Measurements from ENCODE around the gene EIF4EBP2.

EIF4EBP2 gene

DNA sequence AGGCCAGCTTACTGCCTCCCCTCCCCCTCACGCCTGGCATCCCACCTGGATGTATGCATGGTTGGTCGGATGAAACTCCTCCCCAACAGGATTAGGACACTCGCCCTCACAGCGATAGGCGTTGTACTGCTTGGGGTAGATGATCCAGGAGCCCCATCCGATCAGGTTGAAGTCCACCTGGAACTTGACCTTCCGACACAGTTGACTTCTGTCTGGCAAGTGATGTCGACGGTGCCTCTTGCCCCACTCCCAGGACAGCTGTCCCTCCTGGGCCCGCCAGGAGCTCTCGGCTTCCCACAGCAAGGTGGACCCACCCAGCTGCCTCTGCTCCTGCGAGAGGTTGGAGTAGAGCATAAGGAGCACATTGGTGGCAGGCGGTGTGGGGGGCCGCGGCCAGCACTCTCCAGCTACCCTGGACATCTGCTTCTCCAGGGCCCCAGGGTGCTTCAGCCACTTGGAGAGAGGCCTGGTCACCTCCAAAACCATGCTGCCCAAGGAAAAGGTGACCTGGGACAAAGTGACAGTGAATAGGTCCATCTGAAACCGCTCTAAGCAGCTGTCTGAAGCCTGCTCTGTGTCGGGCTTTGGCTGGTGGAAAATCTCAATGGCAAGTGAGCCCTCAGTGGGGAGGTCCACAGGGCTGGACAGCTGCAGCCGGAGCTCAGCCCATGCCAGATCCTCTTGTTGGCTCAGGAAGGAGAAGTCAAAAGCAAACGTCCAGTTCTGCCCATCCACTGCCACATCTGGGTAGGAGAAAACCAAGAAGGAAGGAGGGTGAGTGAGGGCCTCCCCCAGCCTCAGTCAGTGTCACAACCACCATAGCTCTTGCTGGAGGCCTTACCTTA is 31.5 kb downstream of the EIF4EBP2 start:
- Histone ChIP-seq H3K4me3 (ENCODE audit: low read depth, low read length) (no peak overlapping the region), H3K27me3 (ENCODE audit: insufficient read depth, low read depth, severe bottlenecking) (no peaks in the 10 kb centered on the region), H3K27ac (no peak overlapping the region), H3K36me3 (peaks cover 5% of the 10 kb centered on the region), H3K9me3 (ENCODE audit: severe bottlenecking) (no peaks in the 10 kb centered on the region)
- DNase-seq = no peak
- TF ChIP-seq, protein P1, sequence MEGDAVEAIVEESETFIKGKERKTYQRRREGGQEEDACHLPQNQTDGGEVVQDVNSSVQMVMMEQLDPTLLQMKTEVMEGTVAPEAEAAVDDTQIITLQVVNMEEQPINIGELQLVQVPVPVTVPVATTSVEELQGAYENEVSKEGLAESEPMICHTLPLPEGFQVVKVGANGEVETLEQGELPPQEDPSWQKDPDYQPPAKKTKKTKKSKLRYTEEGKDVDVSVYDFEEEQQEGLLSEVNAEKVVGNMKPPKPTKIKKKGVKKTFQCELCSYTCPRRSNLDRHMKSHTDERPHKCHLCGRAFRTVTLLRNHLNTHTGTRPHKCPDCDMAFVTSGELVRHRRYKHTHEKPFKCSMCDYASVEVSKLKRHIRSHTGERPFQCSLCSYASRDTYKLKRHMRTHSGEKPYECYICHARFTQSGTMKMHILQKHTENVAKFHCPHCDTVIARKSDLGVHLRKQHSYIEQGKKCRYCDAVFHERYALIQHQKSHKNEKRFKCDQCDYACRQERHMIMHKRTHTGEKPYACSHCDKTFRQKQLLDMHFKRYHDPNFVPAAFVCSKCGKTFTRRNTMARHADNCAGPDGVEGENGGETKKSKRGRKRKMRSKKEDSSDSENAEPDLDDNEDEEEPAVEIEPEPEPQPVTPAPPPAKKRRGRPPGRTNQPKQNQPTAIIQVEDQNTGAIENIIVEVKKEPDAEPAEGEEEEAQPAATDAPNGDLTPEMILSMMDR (IDR thresholded peaks at IDR 0.05; ENCODE audit: low read depth, low read length) = no peak

DNA sequence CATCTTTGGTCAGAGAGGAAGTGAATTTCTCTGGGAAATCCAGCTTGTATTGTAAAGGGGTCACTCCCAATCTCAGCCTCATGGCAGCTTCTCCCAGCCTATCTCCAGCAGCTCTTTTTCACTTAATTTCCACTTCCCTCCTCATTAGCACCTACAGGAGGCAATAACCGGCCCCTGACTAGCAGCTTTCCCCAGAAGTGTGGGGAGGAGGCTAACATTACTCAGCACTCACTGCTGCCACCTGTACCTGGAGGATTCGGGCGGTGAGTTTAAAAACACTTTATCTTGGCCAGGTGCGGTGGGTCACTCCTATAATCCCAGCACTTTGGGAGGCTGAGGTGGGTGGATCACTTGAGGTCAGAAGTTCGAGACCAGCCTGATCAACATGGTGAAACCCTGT is 33.8 kb downstream of the EIF4EBP2 start:
- no peak for DNase-seq
- Histone ChIP-seq H3K9me3 (ENCODE audit: severe bottlenecking) (peaks cover 10% of the 10 kb centered on the region), H3K36me3 (peaks cover 2% of the 10 kb centered on the region; the same call in 1 of the 2 replicates), H3K4me3 (ENCODE audit: low read depth, low read length) (no peak overlapping the region), H3K27ac (no peak overlapping the region), H3K27me3 (ENCODE audit: insufficient read depth, low read depth, severe bottlenecking) (no peaks in the 10 kb centered on the region)
- TF ChIP-seq, protein P1 (IDR thresholded peaks at IDR 0.05; ENCODE audit: low read depth, low read length) = no peak

DNA sequence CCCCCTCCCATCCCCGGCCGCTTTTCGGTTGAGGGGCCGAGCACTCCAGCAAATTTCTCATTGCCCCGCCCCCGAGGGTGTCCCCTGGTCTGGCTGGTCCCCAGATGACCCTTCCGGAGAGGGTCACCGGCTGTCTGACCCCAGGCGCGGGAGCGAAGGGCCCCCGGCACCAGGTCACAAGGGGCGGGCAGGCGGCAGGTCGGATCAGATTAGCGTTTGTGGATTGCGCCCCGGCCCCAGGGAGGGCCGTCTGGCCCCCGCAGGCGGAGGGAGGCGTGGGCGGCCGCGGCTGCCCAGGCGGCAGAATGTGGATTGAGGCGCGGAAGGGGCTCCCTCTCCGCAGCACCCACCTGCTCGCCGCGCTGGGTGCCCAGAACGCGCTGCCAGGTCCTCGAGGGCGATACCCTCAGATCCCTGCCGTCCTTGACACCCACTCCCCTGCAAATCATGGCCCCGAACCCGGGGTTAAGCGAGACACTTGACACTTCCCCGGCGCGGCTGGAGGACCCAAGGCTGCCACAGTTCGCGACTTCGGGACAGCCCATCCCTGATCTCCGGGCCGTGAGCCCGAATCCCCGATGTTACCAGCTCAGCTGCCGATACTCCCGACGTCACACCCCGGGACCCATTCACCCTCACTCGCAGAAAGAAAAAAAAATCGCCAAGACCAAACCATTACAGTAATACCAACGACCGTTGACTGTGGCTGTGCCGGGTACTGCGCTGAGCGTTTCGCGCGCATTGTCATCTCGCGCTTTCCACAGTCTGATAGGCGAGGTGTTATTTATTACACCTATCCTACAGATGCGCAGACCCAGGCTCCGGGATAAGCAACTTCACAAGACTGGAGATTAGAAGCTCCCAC is 36.6 kb downstream of the EIF4EBP2 start:
- DNase-seq = no peak
- TF ChIP-seq, protein P1 (IDR thresholded peaks at IDR 0.05; ENCODE audit: low read depth, low read length) = no peak
- H3K9me3 ChIP-seq (ENCODE audit: severe bottlenecking) = peaks cover 10% of the 10 kb centered on the region
- no peak overlapping the region for H3K27ac ChIP-seq
- H3K4me3 ChIP-seq (ENCODE audit: low read depth, low read length) = no peak overlapping the region
- no peaks in the 10 kb centered on the region; the same call in 1 of the 2 replicates for H3K36me3 ChIP-seq
- H3K27me3 ChIP-seq (ENCODE audit: insufficient read depth, low read depth, severe bottlenecking) = no peaks in the 10 kb centered on the region

DNA sequence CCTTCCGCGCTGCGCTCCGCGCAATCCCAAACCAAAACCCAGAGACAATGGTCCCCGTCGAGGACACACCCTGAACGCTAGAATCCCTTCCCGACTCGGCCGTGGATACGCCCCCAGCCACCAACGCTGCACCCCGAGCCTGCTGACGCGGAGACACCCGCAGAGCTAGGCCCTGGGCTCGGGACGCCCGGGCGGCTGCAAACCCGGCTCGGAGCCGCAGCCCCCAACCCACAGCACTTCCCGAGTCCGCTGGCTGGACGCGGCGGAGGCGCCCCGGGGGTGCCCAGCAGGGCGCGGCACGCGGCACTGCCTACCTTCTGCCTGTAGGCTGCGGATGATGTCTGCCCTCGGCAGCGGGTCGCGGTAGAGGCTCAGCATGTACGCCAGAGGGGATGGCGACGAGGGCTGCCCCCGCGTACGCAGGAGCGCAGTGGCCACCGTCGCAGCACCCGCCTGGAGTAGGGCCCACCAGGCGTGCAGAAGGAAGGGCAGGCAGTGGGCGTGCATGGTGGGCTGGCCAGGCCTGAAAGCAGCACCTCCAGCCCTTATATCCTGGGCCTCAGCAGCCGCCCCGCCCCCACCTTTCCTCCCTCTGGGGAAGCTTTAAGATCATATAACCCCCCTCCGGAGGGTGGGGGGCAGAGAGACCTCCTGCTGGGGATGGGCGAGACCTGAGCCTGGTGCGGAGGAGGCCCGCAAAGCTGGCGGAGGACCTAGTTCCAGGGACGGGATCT is 37.4 kb downstream of the EIF4EBP2 start, which contains the start of gene NODAL:
TSS of gene NODAL (minus strand) at position 521 of the 734 bp plus-strand sequence. CDS start at position 507, 14 bp downstream.
- H3K36me3 ChIP-seq = no peaks in the 10 kb centered on the region
- H3K27me3 ChIP-seq (ENCODE audit: insufficient read depth, low read depth, severe bottlenecking) = no peaks in the 10 kb centered on the region
- H3K9me3 ChIP-seq (ENCODE audit: severe bottlenecking) = peaks cover 10% of the 10 kb centered on the region
- no peak within 1 kb of the TSS for H3K4me3 ChIP-seq (ENCODE audit: low read depth, low read length)
- no peak within 1 kb of the TSS for H3K27ac ChIP-seq
- TF ChIP-seq, protein P1 (IDR thresholded peaks at IDR 0.05; ENCODE audit: low read depth, low read length) = no peak
- no peak for DNase-seq

DNA sequence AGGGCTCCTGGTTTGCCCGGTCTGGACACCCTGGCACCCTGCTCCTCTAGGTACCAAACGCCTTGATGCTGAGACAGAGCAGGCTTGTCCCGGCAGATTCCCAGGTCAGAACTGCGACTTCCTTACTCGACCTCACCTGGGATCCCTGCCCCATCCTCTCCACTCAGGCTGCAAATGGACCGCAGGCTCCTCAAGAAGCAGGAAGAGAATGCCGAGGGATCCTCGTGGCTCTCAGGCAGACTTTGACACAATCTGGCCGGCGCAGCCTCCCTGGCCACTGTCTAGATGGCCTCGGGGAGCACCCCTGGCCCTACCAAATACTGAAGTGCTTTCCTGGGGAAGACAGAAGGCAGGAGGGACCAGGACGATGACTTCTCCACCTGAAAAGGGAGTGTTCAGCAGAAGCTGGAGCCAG is 38.0 kb downstream of the EIF4EBP2 start:
- Histone ChIP-seq H3K36me3 (no peaks in the 10 kb centered on the region), H3K4me3 (ENCODE audit: low read depth, low read length) (no peak overlapping the region)

More for the DNA sequence above, 38.0 kb downstream of the EIF4EBP2 start:
- Histone ChIP-seq H3K27ac (no peak overlapping the region), H3K9me3 (ENCODE audit: severe bottlenecking) (peaks cover 10% of the 10 kb centered on the region), H3K27me3 (ENCODE audit: insufficient read depth, low read depth, severe bottlenecking) (no peaks in the 10 kb centered on the region)
- DNase-seq = no peak
- TF ChIP-seq, protein P1 (IDR thresholded peaks at IDR 0.05; ENCODE audit: low read depth, low read length) = no peak
